Cerebellar cortex (tissue), 1 donor: ENCODE measurements around the gene SUCLG1.
"Not testable (repeated sequence)": the region's sequence is repeated elsewhere in the genome, so short reads cannot be mapped to it uniquely, and the experiment has no call there.

Experiments used
- DNase-seq: peaks from one replicate; pipeline ENCODE4 v3.0.0-alpha.2; 2015; ENCODE audit warnings: low spot score

SUCLG1 gene

DNA sequence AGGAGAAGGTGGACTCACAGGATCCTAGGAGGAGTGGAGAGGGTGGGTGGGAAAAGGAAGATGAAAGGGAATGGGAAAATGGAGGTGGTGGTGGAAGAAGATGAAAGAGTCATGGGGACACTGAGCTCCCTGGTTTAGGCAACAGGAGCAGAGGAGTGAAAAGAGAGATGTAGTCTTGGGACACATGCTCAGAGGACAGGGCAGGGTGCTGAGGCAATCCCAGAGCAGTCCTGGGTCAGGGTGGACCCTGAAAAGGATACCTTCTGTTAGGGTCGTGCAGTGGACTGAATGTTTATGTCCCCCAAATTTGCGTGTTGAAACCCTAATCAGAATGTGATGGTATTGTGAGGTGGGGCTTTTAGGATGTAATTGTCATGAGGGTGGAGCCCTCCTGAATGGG is 37.9 kb downstream of the SUCLG1 start:
- DNase-seq, result no peak

DNA sequence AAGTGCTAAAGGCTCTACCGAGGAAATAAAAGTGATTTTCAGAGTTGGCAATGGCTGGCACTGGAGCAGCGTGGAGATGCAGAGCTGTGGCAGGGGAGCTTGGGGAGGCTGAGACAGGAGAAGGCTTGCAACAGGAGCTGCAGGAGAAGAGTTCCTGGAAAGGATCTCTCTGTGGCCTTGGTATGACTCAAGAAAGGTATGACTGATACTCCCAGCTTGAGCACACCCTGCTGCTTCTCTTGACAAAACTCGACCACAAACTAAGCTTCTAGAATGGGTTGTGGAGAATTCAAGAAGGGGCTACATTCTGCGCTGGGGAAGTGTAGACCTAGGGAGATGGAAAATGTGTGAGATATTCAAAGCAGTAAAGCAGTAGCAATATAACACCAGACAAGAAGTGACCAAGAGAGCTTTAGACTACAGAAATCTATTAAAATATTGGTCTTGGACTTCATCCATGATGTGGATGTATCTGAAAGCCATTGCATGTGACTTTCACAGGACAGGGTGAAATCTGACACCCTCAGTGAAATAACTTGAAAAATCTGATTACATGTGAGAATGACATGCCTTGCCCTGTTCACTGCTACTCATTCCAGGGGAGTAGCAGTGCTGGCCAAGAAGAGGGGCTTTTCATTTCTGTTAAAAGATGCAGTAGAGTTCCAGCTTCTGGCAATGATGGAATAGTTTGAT is 41.5 kb downstream of the SUCLG1 start:
- no peak for DNase-seq

DNA sequence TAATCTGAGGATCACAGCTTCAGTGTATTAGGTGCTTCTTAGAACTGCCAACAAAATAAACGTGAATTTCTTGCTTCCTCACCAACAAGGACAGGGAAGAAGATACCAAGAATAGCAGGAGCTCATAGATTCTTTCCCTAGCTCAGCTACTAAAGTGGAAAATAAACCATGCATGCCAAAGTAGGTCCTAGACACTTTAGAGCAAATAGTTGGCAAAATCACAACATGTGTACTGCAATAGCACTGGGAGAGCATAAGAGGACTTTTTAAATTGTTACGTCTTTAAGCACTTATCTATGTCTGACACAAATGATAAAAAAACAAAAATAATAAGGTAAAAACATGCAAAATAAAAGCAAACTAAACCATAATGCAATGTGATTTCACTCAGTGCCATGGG is 49.5 kb downstream of the SUCLG1 start:
- no peak for DNase-seq

DNA sequence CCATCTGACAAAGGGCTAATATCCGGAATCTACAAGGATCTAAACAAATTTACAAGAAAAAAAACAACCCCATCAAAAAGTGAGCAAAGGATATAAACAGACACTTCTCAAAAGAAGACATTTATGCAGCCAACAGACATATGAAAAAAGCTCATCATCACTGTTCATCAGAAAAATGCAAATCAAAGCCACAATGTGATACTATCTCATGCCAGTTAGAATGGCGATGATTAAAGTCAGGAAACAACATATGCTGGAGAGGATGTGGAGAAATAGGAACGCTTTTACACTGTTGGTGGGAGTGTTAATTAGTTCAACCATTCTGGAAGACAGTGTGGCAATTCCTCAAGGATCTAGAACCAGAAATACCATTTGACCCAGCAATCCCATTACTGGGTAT is 57.0 kb downstream of the SUCLG1 start:
- not testable (repeated sequence) for DNase-seq

DNA sequence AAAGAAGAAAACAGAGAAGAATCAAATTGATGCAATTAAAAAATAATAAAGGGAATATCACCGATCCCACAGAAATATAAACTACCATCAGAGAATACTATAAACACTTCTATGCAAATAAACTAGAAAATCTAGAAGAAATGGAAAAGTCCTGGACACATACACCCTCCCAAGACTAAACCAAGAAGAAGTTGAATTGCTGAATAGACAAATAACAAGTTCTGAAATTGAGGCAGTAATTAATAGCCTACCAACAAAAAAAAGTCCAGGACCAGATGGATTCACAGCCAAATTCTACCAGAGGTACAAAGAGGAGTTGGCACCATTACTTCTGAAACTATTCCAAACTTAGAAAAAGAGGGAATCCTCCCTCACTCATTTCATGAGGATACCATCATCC is 59.2 kb downstream of the SUCLG1 start:
- DNase-seq, result not testable (repeated sequence)

DNA sequence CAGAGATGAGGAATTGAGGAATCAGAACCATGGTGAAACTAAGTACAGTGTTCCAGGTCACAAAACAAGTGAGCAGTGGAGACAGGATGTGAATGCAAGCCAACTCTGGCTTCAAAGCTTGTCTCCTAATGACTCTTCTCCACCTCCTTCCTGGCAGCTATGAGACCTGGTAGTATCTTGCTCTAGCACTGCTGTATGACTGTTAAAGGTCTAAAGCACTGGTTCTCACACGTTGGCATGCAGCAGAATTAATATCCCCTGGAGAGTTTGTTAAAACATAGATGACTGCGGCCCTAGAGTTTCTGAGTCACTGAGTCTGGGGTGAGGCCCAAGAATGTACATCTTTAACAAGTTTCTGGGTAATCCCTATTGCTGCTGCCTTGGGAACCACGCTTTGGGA is 63.3 kb downstream of the SUCLG1 start:
- DNase-seq, result no peak

DNA sequence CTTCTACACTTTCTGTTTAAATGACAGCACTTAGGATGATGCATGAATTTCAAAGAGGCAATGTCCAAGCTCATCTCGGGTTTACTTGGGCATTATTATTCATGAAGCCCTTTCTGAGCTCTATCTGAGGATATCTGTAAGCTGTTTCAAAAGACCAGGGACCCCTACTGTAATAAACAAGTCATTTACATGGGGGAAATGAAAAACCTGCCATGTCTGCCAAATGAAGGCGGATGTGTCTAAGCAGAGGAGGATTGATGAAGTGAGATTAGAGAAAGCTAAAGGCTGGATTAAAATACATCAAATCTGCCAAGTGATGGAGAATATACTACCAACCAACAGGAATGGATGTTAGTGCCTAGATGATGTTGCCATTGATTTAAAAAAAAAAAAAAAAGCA is 64.5 kb downstream of the SUCLG1 start:
- DNase-seq, result no peak

DNA sequence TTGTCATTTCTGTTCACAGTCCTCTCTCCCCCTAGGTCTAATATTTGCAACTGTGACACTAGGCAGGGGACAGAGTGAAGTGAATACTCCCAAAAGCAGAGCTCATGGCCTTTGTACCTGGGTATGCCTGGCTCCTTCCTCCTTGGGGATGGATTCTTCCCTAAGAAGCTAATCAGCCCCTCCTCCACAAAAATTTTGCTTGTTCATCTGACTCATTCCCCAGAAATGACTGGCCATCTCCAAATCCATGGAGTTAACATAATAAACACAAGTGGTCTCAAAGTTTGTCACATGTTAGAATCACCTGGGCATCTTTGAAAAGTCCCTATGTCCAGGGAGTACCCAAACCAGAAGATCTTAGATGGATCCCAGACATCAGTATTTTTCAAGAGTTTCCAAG is 65.3 kb downstream of the SUCLG1 start:
- no peak for DNase-seq

DNA sequence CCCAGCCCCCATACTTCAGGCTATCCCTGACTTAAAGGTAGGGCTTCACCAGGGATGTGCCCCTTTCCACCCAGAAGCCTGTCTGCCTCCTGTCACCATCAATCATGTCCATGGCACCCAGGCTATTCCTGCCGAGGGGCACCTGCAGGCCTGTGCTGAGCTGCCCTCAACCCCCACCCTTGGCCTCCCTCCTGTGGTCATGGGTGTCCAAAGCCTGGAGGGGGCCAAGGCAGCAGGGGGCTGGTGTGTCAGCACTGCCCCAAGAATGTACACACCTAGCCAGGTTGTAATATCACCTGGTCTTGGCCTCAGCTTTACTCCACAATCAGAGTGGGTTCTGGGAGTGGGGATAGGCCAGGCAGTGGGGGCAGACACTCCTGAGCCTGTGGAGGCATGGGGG is 69.3 kb downstream of the SUCLG1 start:
- no peak for DNase-seq

DNA sequence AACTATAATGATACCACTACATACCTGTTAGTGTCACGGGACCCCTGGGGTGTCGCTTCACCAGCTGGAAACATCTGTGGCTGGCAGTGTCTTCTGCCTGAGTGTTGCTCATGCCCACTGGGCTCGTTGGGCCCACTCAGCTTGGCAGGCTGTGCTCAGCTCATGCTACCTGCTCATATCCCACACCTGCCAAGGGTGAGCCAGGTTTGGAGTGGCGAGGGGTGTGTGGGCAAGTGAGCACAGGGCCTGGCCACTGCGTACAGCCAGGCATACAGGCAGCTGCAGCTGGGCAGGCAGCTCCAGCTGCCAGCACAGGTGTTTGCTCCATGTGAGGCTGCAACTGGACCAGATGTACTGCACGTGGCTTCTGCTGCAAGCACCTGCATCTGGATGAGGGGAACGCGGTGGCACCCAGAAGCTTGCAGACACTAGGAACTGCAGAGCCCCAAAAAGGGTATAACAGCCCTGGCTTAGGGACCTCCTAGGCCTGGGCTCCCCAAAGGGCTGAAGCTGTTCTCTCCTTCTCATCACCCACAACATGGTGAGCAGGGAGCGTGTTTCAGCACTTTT is 70.1 kb downstream of the SUCLG1 start:
- no peak for DNase-seq

DNA sequence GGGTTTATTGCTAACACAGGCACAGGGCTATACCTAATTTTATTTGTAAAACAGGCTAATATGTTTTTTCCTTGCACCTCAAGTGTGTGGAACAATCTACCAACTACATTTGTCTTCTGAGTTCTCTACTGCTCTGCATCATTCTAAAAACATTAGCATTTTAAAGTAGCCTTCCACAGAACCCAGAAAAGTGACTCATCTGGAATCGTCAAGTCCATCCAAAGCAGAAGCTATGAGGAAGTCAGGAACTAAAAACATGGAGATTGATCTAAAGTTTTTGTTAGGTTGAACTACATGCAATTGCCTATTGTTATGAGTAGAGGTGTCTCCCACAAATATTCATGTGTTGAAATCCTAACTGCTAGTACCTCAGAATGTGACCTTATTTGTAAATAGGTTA is 70.9 kb downstream of the SUCLG1 start:
- DNase-seq, result no peak

DNA sequence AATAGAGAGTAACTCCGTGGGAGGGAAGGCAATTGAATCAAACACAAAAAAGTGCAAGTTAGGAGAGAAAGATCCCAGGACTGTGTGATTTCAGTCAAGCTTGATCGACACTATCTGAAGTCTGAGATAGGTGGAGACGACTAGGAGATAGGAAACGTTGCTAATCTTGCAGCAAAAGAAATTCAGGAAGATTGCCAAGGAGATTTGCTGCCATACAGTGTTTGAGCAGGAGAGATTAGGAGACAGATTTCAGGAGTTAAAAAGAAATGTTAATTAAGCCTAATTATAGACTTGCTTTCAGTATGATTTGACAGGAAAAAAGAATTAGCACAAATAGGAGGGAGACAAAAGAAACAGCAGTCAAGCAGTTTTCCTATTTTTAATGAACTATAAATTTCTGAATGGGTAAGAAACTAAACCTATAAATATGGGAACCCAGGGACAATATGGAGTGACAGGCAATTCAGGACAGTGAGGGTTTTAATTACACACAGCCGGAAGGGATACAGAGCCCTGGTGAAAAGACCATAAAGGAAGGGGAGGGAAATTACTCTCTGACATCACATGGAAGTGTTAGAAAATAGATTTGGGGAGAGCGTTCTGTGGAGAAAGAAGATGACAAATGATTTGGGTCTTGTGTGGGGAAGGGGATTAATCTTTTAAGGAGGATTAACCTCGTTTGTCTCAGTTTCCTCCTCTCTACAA is 72.6 kb downstream of the SUCLG1 start:
- DNase-seq, result no peak

DNA sequence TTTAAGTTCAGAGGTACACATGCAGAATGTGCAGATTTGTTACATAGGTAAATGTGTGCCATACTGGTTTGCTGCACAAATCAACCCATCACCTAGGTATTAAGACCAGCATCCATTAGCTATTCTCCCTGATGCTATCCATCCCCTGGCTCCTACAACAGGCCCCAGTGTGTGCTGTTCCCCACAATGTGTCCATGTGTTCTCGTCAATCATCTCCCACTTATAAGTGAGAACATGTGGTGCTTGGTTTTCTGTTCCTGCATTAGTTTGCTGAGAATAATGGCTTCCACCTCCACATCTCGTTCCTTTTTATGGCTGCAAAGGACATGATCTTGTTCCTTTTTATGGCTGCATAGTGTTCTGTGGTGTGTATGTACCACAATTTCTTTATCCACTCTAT is 75.8 kb downstream of the SUCLG1 start:
- DNase-seq, result no peak

DNA sequence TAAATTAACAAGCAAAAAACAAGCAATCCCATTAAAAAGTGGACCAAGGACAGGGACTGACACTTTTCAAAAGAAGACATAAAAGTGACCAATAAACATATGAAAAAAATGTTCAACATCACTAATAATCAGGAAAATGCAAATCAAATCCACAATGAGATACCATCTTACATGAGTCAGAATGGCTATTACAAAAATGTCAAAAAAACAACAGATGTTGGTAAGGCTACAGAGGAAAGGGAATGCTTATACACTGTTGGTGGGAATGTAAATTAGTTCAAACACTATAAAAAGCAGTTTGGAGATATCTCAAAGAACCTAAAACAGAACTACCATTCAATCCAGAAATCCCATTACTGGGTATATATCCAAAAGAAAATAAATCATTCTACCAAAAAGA is 78.2 kb downstream of the SUCLG1 start:
- DNase-seq, result no peak

DNA sequence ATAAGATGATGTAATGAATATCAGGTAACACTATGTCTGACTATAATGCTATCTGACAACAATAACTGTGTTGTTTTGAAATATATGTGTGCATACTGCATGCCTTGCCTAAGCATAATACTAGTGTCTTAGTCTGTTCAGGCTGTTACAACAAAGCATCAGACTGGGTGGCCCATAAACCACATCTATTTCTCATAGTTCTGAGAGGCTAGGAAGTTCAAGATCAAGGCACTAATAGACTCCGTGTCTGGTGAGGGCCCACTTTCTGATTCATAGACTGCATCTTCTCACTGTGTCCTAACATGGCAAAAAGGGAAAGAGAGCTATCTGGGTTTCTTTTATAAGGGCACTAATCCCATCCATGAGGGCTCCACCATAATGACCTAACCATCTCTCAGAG is 80.1 kb downstream of the SUCLG1 start:
- DNase-seq, result no peak

DNA sequence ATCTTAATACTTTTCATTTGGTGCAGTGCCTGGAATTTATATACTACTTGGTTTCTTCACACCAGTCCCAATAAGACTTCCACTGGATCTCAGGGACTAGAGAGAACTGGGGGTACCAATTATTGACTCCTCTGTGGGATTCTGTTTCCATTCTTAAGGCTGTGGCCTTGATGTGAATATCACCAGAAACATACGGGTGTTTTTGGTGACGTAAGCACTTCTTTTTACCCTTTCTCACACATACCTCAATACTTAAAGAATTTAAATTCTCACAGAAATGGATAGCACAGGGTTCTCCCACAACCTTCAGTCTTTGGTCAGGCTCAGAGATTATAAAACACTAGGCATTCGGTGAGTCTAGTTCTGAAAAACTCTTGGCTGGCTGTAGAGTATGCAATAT is 84.1 kb downstream of the SUCLG1 start:
- DNase-seq, result no peak

DNA sequence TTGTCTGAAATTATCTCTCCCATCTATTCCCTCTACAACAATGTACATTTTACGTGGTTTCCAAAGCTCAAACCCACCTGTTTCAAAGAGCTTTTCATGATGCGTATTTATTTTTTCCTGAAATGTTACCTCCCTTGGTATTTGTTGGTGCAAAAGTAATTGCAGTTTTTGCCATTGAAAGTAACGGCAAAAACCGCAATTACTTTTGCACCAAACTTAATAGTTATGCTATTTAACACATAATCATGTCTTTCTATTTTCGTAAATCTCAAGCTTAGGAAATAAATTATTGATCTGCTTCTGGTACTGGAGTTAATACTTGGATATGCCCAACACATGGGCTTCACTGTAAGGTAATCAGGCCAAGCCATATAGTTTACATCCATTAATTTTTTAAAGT is 85.2 kb downstream of the SUCLG1 start:
- no peak for DNase-seq
